HCT116 (cell line): ENCODE data around the gene MAST4. TPM values are rescaled to one million over a fixed set of nuclear protein-coding genes. Genes with fewer than 3 reads are reported as not detected.

Experiments
- ATAC-seq: fragments of 200-7000 bp; cut with Tn5 transposase; 2 replicates; pipeline ENCODE4 v1.9.1; 2020; ENCODE audit warnings: mild to moderate bottlenecking, moderate library complexity
- BruUV-seq: library from RNA; stranded (reverse); fragments of 400-500 nt; replicated peaks from 2 replicates; lab custom pipeline; 2021; lab: Mats Ljungman, UMichigan
- CTCF ChIA-PET: fragments of 300-600 bp; sonication (Branson Sonifier 250); formaldehyde crosslinking; loops from one replicate; lab custom pipeline; 2021; ENCODE audit warnings: antibody characterized with exemption; lab: Charles Lee
- POLR2A ChIA-PET: fragments of 300-600, 350-600 bp; sonication (Branson Sonifier 250); formaldehyde crosslinking; loops from one replicate; lab custom pipeline; 2021; ENCODE audit warnings: antibody characterized with exemption; lab: Charles Lee
- RAD21 ChIA-PET, 2 experiments: fragments of 300-600 bp; sonication (Branson Sonifier 250); formaldehyde crosslinking; loops; one replicate each; lab custom pipeline; 2023; ENCODE audit warnings: low total read pairs in 2 of 2; ENCODE audit not compliant: uncharacterized antibody in 2 of 2, unreplicated experiment in 2 of 2, low non-redundant PET in 1 of 2; lab: Charles Lee
- DNase-seq: peaks from one replicate; pipeline ENCODE4 v3.0.0-alpha.2; 2010; ENCODE audit warnings: low read depth, low spot score
- H2AFZ ChIP-seq: fragments of 200-600 bp; shearing (Covaris generic), sonication (generic); 2 replicates; pipeline ENCODE4 v1.6.1; 2017; ENCODE audit warnings: low read depth, mixed run types, mixed read lengths, antibody characterized with exemption, low read length; ENCODE audit not compliant: poor library complexity, severe bottlenecking
- H3K27ac ChIP-seq: 2 replicates; pipeline ENCODE4 v1.5.1; 2012; ENCODE audit warnings: low read depth, low read length
- H3K27me3 ChIP-seq: fragments of 200-600 bp; sonication (generic); 2 replicates; pipeline ENCODE4 v1.6.1; 2016; ENCODE audit warnings: mixed run types, low read length, mixed read lengths; ENCODE audit not compliant: insufficient read depth
- H3K36me3 ChIP-seq, 2 experiments: fragments of 200-500 bp in 1 of 2; fragments of 200-600 bp in 1 of 2; sonication (Bioruptor generic) in 1 of 2; sonication (generic) in 1 of 2; 2 replicates each; pipeline versions ENCODE4 v1.5.1 to v1.6.1; 2014 to 2016; ENCODE audit warnings: low read length in 2 of 2, inconsistent platforms in 1 of 2, mixed read lengths in 1 of 2, mixed run types in 1 of 2; ENCODE audit not compliant: insufficient read depth in 2 of 2, control insufficient read depth in 1 of 2
- H3K4me1 ChIP-seq, 2 experiments: fragments of 200-600 bp in 1 of 2; sonication (generic) in 1 of 2; 2 replicates each; pipeline versions ENCODE4 v1.5.1 to v1.6.1; 2012 to 2017; ENCODE audit warnings: low read length in 2 of 2, inconsistent platforms in 1 of 2, mild to moderate bottlenecking in 1 of 2, mixed read lengths in 1 of 2, mixed run types in 1 of 2, moderate library complexity in 1 of 2; ENCODE audit not compliant: insufficient read depth in 2 of 2, control insufficient read depth in 1 of 2
- H3K4me2 ChIP-seq: fragments of 200-600 bp; sonication (generic); 2 replicates; pipeline ENCODE4 v1.6.1; 2017; ENCODE audit warnings: mixed run types, low read length, mixed read lengths
- H3K4me3 ChIP-seq, 2 experiments: fragments of 200-600 bp in 1 of 2; sonication (generic) in 1 of 2; replicated peaks in 1 of 2; 2 replicates each; pipeline ENCODE4 v1.5.1; 2011 to 2016; ENCODE audit warnings: low read length in 2 of 2, control low read depth in 1 of 2, low read depth in 1 of 2, mild to moderate bottlenecking in 1 of 2, mixed read lengths in 1 of 2, mixed run types in 1 of 2
- H3K79me2 ChIP-seq: fragments of 200-600 bp; sonication (generic); 2 replicates; pipeline ENCODE4 v1.6.1; 2017; ENCODE audit warnings: mild to moderate bottlenecking, mixed run types, low read length, moderate library complexity, mixed read lengths; ENCODE audit not compliant: insufficient read depth
- H3K9ac ChIP-seq: fragments of 200-600 bp; sonication (generic); 2 replicates; pipeline ENCODE4 v1.6.1; 2016; ENCODE audit warnings: low read length, mixed read lengths
- H3K9me2 ChIP-seq: fragments of 200-600 bp; sonication (generic), shearing (Covaris generic); 2 replicates; pipeline ENCODE4 v1.6.1; 2017; ENCODE audit warnings: mixed run types, mild to moderate bottlenecking, moderate library complexity; ENCODE audit not compliant: insufficient read depth
- H3K9me3 ChIP-seq, 2 experiments: fragments of 200-500 bp in 1 of 2; fragments of 200-600 bp in 1 of 2; sonication (Bioruptor generic) in 1 of 2; sonication (generic) in 1 of 2; 2 replicates each; pipeline ENCODE4 v1.6.1; 2014 to 2017; ENCODE audit warnings: low read length in 2 of 2, mixed read lengths in 2 of 2, inconsistent platforms in 1 of 2, low read depth in 1 of 2, mild to moderate bottlenecking in 1 of 2, mixed run types in 1 of 2, moderate library complexity in 1 of 2; ENCODE audit not compliant: control insufficient read depth in 1 of 2, insufficient read depth in 1 of 2
- H4K20me1 ChIP-seq: fragments of 200-600 bp; sonication (generic), shearing (Covaris generic); 2 replicates; pipeline ENCODE4 v1.6.1; 2017; ENCODE audit warnings: mixed run types, mild to moderate bottlenecking, moderate library complexity; ENCODE audit not compliant: insufficient read depth
- CBX3 ChIP-seq: IDR thresholded peaks from 2 replicates; pipeline ENCODE4 v1.6.1; 2012; ENCODE audit warnings: low read depth
- CEBPB ChIP-seq: IDR thresholded peaks from 2 replicates; pipeline ENCODE4 v1.6.1; 2012; ENCODE audit warnings: low read depth
- EGR1 ChIP-seq: IDR thresholded peaks from 2 replicates; pipeline ENCODE4 v1.6.1; 2012; ENCODE audit warnings: low read depth
- ELF1 ChIP-seq: IDR thresholded peaks from 2 replicates; pipeline ENCODE4 v1.6.1; 2012; ENCODE audit warnings: low read depth, borderline replicate concordance
- EZH2phosphoT487 ChIP-seq: fragments of 200-600 bp; IDR thresholded peaks from 2 replicates; pipeline ENCODE4 v1.6.1; 2018; ENCODE audit warnings: antibody characterized with exemption, borderline replicate concordance
- FOSL1 ChIP-seq: IDR thresholded peaks from 2 replicates; pipeline ENCODE4 v1.6.1; 2012; ENCODE audit warnings: low read depth
- JUND ChIP-seq: IDR thresholded peaks from 2 replicates; pipeline ENCODE4 v1.6.1; 2012
- POLR2A ChIP-seq: IDR thresholded peaks from 2 replicates; pipeline ENCODE4 v1.7.0; 2011; ENCODE audit warnings: borderline replicate concordance; ENCODE audit not compliant: insufficient read depth, insufficient read length; ENCODE audit errors: extremely low read depth
- POLR2AphosphoS5 ChIP-seq: IDR thresholded peaks from 2 replicates; pipeline ENCODE4 v1.6.1; 2011; ENCODE audit warnings: mild to moderate bottlenecking, low read depth, low read length, moderate library complexity
- RAD21 ChIP-seq: IDR thresholded peaks from 2 replicates; pipeline ENCODE4 v1.6.1; 2012; ENCODE audit warnings: low read depth, mild to moderate bottlenecking
- SIN3A ChIP-seq: IDR thresholded peaks from 2 replicates; pipeline ENCODE4 v1.6.1; 2012; ENCODE audit warnings: low read depth
- SP1 ChIP-seq: IDR thresholded peaks from 2 replicates; pipeline ENCODE4 v1.6.1; 2012; ENCODE audit warnings: low read depth
- SRF ChIP-seq: IDR thresholded peaks from 2 replicates; pipeline ENCODE4 v1.6.1; 2012; ENCODE audit warnings: low read depth
- TCF7L2 ChIP-seq: IDR thresholded peaks from 2 replicates; pipeline ENCODE4 v1.7.0; 2011; ENCODE audit warnings: borderline replicate concordance, inconsistent platforms; ENCODE audit not compliant: insufficient read depth, insufficient read length; ENCODE audit errors: extremely low read depth
- ZFX ChIP-seq: fragments of 450-650 bp; IDR thresholded peaks from 2 replicates; pipeline ENCODE4 v1.6.1; 2017
- ZNF274 ChIP-seq: fragments of 200-500 bp; sonication (Bioruptor generic); IDR thresholded peaks from 2 replicates; pipeline ENCODE4 v1.6.1; 2014; ENCODE audit warnings: mild to moderate bottlenecking, low read depth, low read length, inconsistent platforms
- intact Hi-C: fragments of 100-400 bp; cut with micrococcal nuclease; formaldehyde crosslinking; loops from 2 replicates; pipeline ENCODE4 v1.10.0; 2022
- total RNA-seq: library from RNA; stranded (reverse); gene quantifications from one replicate; pipeline ENCODE4 v1.2.1, GENCODE V29; 2021; ENCODE audit not compliant: unreplicated experiment
- TF ChIP-seq, protein P1 (sequence below): IDR thresholded peaks from 2 replicates; pipeline ENCODE4 v1.6.1; 2012; ENCODE audit warnings: low read depth
- TF ChIP-seq, protein P2 (sequence below): IDR thresholded peaks from 2 replicates; pipeline ENCODE4 v1.6.1; 2011; ENCODE audit warnings: mild to moderate bottlenecking, low read length, moderate library complexity; ENCODE audit not compliant: insufficient replicate concordance; ENCODE audit errors: extremely low read depth
- TF ChIP-seq, protein P3 (sequence below): IDR thresholded peaks from 2 replicates; pipeline ENCODE4 v1.6.1; 2012

MAST4 gene
- total RNA-seq, 1 experiment from 2014 or later = 1.1 TPM

DNA sequence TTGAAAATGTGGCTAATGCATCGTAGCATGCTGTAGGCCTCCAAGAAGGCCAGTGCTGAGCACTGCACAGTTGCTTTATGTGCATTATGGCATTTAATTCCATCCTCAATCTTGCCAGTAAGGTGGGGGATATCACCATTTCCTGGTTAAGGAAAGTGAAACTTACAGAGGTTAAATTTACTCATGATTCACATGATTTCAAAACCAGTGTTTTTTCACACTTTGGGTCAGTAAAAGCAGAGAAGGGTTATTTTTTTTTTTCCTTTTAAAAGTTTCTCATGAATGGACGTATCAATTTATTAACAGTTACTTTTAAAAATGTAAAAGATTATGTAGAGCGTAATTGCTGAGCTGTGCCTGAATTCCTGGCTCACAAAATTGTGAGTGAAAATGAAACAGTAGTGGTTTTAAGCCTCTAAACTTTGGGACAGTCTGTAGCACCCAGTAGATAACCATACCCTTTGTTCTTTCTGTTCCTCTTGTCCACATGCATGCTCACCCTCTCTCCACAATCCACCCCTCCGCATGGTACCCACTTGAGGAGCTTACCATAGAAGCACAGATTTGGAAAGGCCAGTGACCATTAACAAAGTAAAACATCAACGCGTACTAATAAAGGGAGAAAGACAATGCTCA is 21.2 kb downstream of the MAST4 start:
- CTCF ChIA-PET = no interaction called here
- no peak overlapping the region for H3K4me2 ChIP-seq
- no peaks in the 10 kb centered on the region for H3K9me2 ChIP-seq

More for the DNA sequence above, 21.2 kb downstream of the MAST4 start:
- Histone ChIP-seq H3K4me1 (no peaks in the 10 kb centered on the region), H3K9me3 (no peaks in the 10 kb centered on the region), H3K9ac (no peak overlapping the region), H3K79me2 (no peaks in the 10 kb centered on the region), H3K4me3 (no peak overlapping the region), H2AFZ (no peak overlapping the region), H3K36me3 (no peaks in the 10 kb centered on the region; a peak in 1 of 4 replicates), H3K27ac (no peak overlapping the region), H3K27me3 (peaks cover 73% of the 10 kb centered on the region), H4K20me1 (no peaks in the 10 kb centered on the region)
- POLR2A ChIA-PET = no interaction called here
- BruUV-seq = no TSS peak
- intact Hi-C loops = no loop called here
- no peak for DNase-seq
- no peak for ATAC-seq
- RAD21 ChIA-PET = no interaction called here
- TF ChIP-seq EZH2phosphoT487 (no peak), ZFX (no peak), SP1 (no peak), JUND (no peak), FOSL1 (no peak), SIN3A (no peak), RAD21 (no peak), ZNF274 (no peak), POLR2A (no peak), ELF1 (no peak), EGR1 (no peak), POLR2AphosphoS5 (no peak), TCF7L2 (no peak), CBX3 (no peak), SRF (no peak), CEBPB (no peak)
- TF ChIP-seq, protein P1, sequence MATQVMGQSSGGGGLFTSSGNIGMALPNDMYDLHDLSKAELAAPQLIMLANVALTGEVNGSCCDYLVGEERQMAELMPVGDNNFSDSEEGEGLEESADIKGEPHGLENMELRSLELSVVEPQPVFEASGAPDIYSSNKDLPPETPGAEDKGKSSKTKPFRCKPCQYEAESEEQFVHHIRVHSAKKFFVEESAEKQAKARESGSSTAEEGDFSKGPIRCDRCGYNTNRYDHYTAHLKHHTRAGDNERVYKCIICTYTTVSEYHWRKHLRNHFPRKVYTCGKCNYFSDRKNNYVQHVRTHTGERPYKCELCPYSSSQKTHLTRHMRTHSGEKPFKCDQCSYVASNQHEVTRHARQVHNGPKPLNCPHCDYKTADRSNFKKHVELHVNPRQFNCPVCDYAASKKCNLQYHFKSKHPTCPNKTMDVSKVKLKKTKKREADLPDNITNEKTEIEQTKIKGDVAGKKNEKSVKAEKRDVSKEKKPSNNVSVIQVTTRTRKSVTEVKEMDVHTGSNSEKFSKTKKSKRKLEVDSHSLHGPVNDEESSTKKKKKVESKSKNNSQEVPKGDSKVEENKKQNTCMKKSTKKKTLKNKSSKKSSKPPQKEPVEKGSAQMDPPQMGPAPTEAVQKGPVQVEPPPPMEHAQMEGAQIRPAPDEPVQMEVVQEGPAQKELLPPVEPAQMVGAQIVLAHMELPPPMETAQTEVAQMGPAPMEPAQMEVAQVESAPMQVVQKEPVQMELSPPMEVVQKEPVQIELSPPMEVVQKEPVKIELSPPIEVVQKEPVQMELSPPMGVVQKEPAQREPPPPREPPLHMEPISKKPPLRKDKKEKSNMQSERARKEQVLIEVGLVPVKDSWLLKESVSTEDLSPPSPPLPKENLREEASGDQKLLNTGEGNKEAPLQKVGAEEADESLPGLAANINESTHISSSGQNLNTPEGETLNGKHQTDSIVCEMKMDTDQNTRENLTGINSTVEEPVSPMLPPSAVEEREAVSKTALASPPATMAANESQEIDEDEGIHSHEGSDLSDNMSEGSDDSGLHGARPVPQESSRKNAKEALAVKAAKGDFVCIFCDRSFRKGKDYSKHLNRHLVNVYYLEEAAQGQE = no peak
- TF ChIP-seq, protein P2, sequence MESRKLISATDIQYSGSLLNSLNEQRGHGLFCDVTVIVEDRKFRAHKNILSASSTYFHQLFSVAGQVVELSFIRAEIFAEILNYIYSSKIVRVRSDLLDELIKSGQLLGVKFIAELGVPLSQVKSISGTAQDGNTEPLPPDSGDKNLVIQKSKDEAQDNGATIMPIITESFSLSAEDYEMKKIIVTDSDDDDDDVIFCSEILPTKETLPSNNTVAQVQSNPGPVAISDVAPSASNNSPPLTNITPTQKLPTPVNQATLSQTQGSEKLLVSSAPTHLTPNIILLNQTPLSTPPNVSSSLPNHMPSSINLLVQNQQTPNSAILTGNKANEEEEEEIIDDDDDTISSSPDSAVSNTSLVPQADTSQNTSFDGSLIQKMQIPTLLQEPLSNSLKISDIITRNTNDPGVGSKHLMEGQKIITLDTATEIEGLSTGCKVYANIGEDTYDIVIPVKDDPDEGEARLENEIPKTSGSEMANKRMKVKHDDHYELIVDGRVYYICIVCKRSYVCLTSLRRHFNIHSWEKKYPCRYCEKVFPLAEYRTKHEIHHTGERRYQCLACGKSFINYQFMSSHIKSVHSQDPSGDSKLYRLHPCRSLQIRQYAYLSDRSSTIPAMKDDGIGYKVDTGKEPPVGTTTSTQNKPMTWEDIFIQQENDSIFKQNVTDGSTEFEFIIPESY = no peak
- TF ChIP-seq, protein P3, sequence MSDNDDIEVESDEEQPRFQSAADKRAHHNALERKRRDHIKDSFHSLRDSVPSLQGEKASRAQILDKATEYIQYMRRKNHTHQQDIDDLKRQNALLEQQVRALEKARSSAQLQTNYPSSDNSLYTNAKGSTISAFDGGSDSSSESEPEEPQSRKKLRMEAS = no peak
